NB4 (cell line): ENCODE results near the gene SWT1.

Experiments
- CTCF ChIP-seq: IDR thresholded peaks from one replicate; pipeline ENCODE4 v1.5.1; 2012; ENCODE audit warnings: low read depth, low read length
- POLR2A ChIP-seq: IDR thresholded peaks from 2 replicates; pipeline ENCODE4 v1.6.1; 2011; ENCODE audit warnings: mild to moderate bottlenecking; ENCODE audit not compliant: insufficient read length; ENCODE audit errors: extremely low read depth

GRCh38 chr1:185144233-185144632 lies 12.7 kb upstream of the SWT1 start:
- no peak for TF ChIP-seq CTCF
- no peak for TF ChIP-seq POLR2A
